Dermis blood vessel endothelial cell (primary cell): ENCODE results near the gene PCK1. TPM values are rescaled to one million over a fixed set of nuclear protein-coding genes. Genes with fewer than 3 reads are reported as not detected.

Experiments
- DNase-seq: peaks from one replicate; pipeline ENCODE4 v3.0.0; 2010
- total RNA-seq: library from RNA; depleted of rRNA; stranded (reverse); fragments of >200 nt; gene quantifications from 2 replicates; pipeline ENCODE4 v1.2.3, GENCODE V29; 2014

The PCK1 gene
- total RNA-seq, 1 donor from 2014 or later = not detected

DNA sequence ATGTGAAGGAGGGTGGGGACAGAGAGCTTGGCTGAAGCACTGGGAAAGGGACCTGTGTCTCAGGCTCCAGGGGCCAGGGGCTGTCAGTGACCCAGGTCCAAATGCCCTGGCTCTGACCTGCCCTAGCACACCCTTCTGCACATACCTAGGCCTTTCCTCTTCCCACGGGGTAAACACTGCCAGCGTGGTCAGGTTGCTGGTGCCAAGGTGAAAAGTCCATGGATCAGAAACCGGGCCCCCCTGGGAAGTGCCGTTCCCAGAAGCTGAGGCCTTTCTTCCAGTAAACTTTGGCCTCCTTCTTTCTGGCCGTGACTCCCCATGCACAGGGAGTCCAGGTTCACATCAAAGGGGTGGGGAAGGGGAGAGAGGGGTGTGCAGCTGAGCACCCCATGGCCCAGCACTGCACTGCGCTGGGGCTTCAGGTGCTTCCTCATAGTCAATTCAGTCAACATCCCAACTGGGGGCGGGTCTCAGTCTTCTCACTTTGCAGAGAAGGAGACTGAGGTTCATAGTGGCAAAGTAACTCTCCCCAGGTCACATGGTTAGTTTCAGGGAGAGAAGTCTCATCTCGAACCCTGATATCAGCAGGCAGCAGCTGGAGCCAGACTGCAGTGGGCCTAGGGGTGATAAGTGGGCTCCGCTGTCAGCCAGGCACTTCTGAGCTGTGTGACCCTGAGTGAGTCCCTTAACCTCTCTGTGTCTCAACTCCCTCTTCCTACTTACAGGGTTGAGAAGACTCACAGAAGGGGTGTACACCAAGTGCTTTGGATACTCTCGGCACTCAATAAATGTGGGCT, 17.0 kb downstream of the PCK1 start:
- no peak for DNase-seq

GRCh38 chr20:57578476-57579165, 17.7 kb downstream of the PCK1 start:
- DNase-seq = no peak

GRCh38 chr20:57579331-57579897, 18.5 kb downstream of the PCK1 start:
- no peak for DNase-seq

- no peak for DNase-seq
Measured at GRCh38 chr20:57579898-57580447, 19.1 kb downstream of the PCK1 start.

GRCh38 chr20:57580478-57581201, 19.7 kb downstream of the PCK1 start:
- DNase-seq = no peak

GRCh38 chr20:57581202-57582028, 20.5 kb downstream of the PCK1 start:
- no peak for DNase-seq

DNA sequence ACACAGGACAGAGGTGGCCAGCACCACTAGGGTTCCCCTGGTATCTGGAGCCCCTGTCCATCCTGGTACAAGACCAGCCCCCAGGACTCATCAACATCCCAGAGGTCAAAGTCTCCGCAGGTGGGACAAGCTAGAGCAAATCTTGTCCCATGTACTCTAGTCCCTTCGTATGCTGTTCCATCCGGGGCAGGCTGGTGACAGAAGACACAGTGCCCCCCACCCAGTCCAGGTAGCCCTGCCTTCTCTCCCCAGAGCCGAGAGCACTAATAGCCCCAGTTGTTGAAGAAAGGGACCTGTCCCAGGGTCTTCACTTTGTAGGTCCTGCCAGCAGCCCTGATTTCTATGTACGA, 21.1 kb downstream of the PCK1 start:
- no peak for DNase-seq

GRCh38 chr20:57582432-57583288, 21.8 kb downstream of the PCK1 start:
- DNase-seq = peak; percentile 78

- no peak for DNase-seq
Measured at GRCh38 chr20:57583289-57584257, 22.7 kb downstream of the PCK1 start.

- DNase-seq = no peak
Measured at GRCh38 chr20:57584768-57585461, 24.0 kb downstream of the PCK1 start.

DNA sequence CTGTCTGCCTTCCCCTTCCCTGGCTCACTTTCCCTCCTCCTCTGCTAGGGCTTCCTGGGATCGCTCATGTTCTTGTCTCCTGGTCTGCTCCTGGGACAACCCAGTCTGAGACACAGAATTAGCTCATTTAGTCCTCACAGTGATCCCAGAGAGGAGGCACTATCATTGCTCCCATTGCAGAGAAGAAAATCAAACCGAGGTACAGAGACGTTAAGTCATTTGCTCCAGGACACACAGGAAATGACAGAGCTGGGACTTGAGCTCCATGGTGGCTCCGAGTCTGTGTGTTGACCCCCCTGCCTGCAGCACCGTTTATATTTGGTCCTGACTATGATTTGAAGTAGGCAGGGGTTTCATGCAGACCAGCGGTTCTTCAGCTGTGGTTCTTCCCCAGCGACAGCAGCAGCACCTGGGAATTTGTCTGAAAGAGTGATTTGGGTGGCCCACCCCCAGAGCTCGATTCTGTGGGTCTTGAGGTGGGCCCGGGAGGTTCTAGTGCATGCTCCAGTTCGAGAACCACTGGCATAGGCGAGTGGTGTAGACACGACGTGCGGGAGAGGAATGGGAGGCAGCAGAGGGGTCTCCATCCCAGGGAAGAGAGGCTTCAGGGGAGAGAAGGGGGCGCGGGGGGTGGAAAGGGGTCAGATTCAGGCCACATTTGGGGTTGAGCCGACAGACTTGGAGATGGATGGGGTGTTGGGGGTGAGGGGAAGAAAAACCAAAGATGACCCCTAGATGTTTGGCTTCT, 24.7 kb downstream of the PCK1 start:
- DNase-seq = no peak

GRCh38 chr20:57586370-57586793, 25.5 kb downstream of the PCK1 start:
- no peak for DNase-seq

DNA sequence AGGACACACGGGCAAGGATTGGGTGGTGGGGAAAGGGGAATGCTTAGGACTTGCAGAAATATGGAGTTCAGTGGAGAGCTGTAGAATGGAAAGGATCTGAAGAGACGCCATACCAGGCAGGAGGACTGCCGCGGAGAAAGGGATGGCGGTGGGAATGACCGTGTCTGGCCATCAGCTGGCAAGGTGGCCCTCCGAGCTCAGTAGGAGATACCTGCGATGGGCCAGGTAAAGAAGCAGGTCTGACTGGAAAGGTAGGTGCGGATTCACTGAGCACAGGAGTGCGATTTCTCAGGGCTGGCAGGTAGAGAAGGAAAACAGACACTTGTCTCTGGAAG, 26.0 kb downstream of the PCK1 start:
- no peak for DNase-seq

DNA sequence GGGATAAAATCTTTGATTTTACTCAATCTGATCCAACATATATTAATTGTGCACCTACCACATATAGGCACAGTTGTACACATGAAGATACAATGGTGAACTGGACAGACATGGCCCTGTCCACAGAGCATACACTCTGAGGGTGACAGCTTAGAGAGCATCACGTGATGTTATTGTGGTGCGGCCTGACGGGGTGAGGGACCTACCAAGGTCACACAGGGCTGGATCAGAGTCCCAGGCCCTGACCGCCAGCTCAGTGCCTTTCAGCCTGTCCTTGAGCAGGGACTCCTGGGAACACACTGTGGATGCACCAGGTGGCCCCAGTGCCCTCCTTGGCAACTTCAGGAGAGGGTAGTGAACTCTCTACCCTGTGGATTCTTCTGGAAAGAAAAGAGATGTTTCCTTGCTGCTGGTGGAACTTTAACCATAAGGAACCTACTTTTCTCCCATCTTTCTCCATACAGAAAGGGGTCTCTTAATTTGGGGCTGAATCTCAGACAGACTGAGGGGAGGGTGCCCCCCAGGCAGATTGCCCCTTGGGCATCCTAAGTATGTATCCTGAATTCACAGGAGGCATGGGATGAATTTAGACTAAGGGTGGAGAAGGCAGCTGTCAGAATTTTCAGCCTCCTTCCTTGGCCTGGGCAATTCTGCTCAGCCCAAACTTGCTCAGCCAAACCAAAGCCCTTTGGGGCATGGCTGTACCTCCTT, 26.5 kb downstream of the PCK1 start:
- DNase-seq = no peak

GRCh38 chr20:57587989-57588377, 27.1 kb downstream of the PCK1 start:
- no peak for DNase-seq

- DNase-seq = no peak
Measured at GRCh38 chr20:57588596-57588995, 27.7 kb downstream of the PCK1 start.

GRCh38 chr20:57589123-57589727, 28.3 kb downstream of the PCK1 start:
- no peak for DNase-seq
